Activated T-cell treated with anti-CD3 and anti-CD28 coated beads, Interleukin-2, amount 50 U/mL, for 24 hours (primary cell): Measurements from ENCODE around the gene PHB1.
"Not testable (repeated sequence)": the region's sequence is repeated elsewhere in the genome, so short reads cannot be mapped to it uniquely, and the experiment has no call there.

Source experiments
- DNase-seq: peaks from one replicate; pipeline ENCODE4 v3.0.0-alpha.2; 2020
- H3K27ac Mint-ChIP-seq: 2 replicates; pipeline ENCODE4 v1.8.0; 2020; ENCODE audit warnings: mild to moderate bottlenecking, mixed read lengths
- H3K27me3 Mint-ChIP-seq: 2 replicates; pipeline ENCODE4 v1.8.0; 2020; ENCODE audit warnings: mixed read lengths
- H3K36me3 Mint-ChIP-seq: 2 replicates; pipeline ENCODE4 v1.8.0; 2020; ENCODE audit warnings: low read depth, mixed read lengths
- H3K4me1 Mint-ChIP-seq: 2 replicates; pipeline ENCODE4 v1.8.0; 2020; ENCODE audit warnings: low read depth, mixed read lengths
- H3K4me3 Mint-ChIP-seq: 2 replicates; pipeline ENCODE4 v1.8.0; 2020; ENCODE audit warnings: mild to moderate bottlenecking, moderate library complexity, mixed read lengths
- H3K9me3 Mint-ChIP-seq: 2 replicates; pipeline ENCODE4 v1.8.0; 2020; ENCODE audit warnings: mixed read lengths

The PHB1 gene

DNA sequence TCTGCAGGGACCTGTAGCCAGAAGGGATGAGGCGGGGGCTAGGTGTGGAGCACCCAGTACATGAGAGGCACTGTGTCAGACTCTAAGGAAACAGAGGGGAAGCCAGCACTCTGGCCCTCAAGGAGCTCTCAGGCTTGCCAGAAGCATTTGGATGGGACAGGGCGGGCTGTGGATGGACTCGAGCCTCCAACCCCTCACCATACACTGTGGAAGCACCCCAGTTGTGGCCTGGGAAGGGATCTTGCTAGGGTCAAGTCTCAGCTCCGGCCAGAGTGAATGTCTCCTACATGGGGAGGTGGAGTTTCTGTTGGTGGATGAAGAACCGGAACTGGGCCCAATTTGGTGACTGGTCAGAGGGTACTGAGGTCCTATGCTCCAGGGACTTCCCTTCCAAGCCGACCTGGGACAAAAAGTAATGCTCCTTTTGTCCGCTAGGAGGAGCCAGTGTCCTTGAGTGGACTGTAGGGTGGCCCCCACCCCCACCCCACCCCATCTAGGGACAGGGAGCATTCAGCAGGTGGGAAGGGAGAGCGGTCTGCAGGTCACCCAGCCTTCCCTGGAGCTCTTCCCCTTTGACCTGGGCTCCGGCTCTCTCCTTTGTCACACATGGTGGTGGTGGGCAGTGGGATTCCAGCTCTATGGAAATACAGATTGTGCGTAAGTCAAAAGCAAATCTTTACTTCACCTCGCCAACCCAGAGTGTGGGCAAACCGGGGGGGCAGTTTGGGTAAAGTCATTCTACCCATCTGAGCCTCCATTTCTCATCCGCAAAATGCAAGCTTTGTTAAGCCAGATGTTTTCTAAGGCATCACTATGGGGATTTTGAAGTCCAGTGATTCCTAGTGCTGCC lies 20.4 kb upstream of the PHB1 start:
- Mint-ChIP-seq H3K9me3 (no peaks in the 10 kb centered on the region), H3K27me3 (peaks cover 32% of the 10 kb centered on the region), H3K4me3 (no peak overlapping the region), H3K36me3 (no peaks in the 10 kb centered on the region), H3K4me1 (no peaks in the 10 kb centered on the region), H3K27ac (no peak overlapping the region)
- DNase-seq = peak; percentile 54

DNA sequence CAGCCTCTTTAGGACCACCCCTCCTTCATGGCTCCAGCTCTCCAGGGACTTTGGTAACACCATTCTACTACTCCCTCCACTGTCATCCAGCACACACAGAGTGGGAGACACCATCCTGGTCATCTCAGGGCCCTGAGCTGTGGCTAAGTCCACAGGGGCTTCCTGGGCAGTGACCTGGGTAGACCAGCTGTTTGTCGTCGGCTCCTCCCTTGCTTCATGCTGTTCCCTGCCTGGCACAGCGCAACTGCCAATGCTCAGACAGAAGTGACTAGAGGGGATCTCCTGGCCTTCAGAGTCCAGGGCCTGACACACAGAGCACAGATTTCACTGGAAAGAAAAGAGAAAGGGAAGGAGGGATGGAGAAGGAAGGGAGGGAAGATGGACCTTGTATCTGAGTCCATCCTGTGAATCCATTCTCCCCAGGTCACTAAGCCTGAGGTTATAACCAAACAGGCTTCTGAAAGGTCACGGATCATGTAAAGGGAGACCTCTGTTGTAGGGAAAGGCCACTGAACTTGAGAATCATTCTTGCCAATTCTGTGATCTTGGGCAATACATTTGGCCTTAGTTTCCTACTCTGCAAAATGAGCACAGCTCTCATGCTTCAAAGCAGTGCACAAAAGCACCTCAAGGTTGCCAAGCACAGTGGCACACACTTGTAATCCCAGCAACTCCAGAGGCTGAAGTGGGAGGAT lies 18.5 kb upstream of the PHB1 start:
- Mint-ChIP-seq H3K36me3 (no peaks in the 10 kb centered on the region), H3K4me1 (no peaks in the 10 kb centered on the region), H3K4me3 (no peak overlapping the region), H3K9me3 (no peaks in the 10 kb centered on the region), H3K27ac (no peak overlapping the region), H3K27me3 (peaks cover 16% of the 10 kb centered on the region)
- no peak for DNase-seq

DNA sequence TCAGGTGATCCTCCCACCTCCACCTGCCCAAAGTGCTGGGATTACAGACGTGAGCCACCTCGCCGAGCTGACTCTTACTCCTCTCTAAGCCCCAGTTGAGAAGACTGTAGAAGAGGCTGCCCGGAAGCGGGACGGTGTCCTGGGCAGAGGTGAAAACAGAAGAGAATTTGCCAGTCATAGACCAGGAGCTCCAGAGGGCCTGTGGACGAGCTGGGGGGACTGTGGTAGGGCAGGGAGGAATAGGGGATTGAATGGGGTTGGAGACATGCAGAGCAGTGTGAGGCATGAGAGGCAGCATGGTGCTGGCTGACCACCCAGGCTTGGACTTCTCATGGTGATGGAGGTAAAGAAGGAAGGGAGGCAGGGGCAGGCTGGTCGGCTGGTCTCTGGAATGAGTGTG lies 17.1 kb upstream of the PHB1 start:
- Mint-ChIP-seq H3K27me3 (peaks cover 8% of the 10 kb centered on the region), H3K9me3 (no peaks in the 10 kb centered on the region), H3K4me3 (no peak overlapping the region), H3K36me3 (no peaks in the 10 kb centered on the region), H3K27ac (no peak overlapping the region), H3K4me1 (no peaks in the 10 kb centered on the region)
- DNase-seq = no peak

DNA sequence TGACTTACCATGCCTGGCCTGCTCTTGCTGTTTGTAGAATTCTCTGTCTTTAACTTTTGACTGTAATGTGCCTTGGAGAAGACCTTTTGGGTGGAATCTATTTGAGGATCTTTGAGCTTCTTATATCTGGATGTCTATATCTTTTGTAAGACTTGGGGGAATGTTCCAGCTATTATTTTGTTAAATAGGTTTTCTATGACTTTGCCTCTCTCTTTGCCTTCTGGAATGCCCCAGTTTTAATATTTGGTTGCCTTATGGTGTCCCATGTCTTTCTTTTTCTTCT lies 10.3 kb upstream of the PHB1 start:
- Mint-ChIP-seq H3K4me1 (no peaks in the 10 kb centered on the region), H3K27me3 (peaks cover 18% of the 10 kb centered on the region), H3K27ac (no peak overlapping the region), H3K36me3 (no peaks in the 10 kb centered on the region), H3K9me3 (peaks cover 3% of the 10 kb centered on the region), H3K4me3 (no peak overlapping the region)
- no peak for DNase-seq

DNA sequence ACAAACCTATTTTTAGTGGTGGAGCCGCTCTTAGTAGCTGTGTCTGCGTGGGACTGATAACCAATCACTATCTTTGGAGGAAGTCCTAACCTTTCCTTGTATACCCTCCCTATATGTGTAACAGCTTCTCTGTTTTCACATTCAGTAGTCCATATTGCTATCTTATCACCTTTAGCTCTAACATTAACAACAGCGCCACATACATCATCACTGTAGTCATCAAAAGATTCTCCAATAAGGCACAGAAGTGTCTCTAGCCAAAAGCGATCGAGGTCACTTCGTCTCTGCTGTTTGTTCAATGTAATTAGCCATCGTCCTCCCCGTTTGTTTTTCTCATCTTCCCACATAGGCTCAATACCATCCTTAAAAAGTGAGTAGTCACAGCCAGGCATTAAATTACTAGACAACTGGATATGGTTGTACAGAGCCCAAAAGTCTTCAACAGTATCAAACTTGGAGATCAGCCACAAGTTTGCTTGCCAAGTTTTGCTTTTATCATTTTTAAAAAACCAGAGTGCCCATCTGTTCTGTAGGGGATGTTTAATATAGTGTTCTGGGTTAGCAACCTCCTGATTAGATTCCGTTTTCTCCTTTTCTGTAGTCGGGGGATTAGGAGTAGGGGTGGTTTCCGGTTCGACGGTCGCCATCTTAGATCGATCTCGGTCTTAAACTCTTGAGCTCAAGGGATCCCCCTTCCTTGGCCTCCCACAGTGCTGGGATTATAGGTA lies 9.8 kb upstream of the PHB1 start:
- DNase-seq, H3K9me3 Mint-ChIP-seq, H3K4me3 Mint-ChIP-seq, H3K36me3 Mint-ChIP-seq, H3K4me1 Mint-ChIP-seq, H3K27ac Mint-ChIP-seq: not testable (repeated sequence)
- H3K27me3 Mint-ChIP-seq = peaks cover 18% of the 10 kb centered on the region

DNA sequence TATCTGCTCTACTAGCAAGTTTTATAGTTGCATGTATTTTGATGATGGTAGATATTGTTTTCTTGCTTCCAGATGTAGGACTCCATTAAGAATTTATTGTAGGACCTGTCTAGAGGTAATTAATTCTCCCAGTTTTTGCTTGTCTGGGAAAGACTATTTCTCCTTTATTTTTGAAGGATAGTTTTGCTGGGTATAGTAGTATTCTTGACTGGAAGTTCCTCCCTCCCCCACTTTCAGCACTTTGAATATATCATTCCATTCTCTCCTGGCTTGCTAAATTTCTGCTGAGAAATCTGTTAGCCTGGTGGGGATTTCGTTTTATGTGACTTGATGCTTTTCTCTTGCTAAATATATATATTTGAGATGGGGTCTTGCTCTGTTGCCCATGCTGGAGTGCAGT lies 8.0 kb upstream of the PHB1 start:
- no peaks in the 10 kb centered on the region for H3K4me1 Mint-ChIP-seq
- peaks cover 3% of the 10 kb centered on the region for H3K9me3 Mint-ChIP-seq
- peaks cover 13% of the 10 kb centered on the region for H3K27me3 Mint-ChIP-seq

DNA sequence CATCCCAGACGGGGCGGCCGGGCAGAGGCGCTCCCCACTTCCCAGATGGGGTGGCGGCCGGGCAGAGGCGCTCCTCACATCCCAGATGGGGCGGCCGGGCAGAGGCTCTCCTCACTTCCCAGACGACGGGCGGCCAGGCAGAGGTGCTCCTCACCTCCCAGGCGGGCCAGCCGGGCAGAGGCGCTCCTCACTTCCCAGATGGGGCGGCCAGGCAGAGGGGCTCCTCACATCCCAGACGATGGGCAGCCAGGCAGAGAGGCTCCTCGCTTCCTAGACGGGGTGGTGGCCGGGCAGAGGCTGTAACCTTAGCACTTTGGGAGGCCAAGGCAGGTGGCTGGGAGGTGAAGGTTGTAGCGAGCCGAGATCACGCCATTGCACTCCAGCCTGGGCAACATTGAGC lies 5.1 kb upstream of the PHB1 start:
- not testable (repeated sequence) for H3K27ac Mint-ChIP-seq, H3K27me3 Mint-ChIP-seq, DNase-seq, H3K36me3 Mint-ChIP-seq, H3K4me3 Mint-ChIP-seq, H3K9me3 Mint-ChIP-seq
- H3K4me1 Mint-ChIP-seq = peaks cover 13% of the 10 kb centered on the region

More for the DNA sequence above, 8.0 kb upstream of the PHB1 start:
- no peak for DNase-seq
- H3K27ac Mint-ChIP-seq = no peak overlapping the region
- no peak overlapping the region for H3K4me3 Mint-ChIP-seq
- no peaks in the 10 kb centered on the region for H3K36me3 Mint-ChIP-seq

DNA sequence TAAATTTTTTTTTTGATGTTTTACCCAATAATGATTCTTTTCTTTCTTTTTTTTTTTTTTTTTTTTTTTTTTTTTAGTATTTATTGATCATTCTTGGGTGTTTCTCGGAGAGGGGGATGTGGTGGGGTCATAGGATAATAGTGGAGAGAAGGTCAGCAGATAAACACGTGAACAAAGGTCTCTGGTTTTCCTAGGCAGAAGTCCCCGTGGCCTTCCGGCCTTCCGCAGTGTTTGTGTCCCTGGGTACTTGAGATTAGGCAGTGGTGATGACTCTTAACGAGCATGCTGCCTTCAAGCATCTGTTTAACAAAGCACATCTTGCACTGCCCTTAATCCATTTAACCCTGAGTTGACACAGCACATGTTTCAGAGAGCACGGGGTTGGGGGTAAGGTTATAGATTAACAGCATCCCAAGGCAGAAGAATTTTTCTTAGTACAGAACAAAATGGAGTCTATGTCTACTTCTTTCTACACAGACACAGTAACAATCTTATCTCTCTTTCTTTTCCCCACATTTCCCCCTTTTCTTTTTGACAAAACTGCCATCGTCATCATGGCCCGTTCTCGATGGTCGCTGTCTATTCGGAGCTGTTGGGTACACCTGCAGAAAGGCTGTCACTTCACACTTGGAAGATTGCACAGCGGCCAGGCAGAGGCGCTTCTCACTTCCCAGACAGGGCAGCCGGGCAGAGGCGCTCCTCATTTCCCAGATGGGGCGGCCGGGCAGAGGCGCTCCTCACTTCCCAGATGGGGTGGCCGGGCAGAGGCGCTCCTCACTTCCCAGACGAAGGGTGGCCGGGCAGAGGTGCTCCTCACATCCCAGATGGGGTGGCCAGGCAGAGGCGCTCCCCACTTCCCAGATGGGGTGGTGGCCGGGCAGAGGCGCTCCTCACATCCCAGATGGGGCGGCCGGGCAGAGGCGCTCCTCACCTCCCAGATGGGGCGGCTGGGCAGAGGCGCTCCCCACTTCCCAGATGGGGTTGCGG lies 4.4 kb upstream of the PHB1 start:
- not testable (repeated sequence) for H3K27ac Mint-ChIP-seq, H3K27me3 Mint-ChIP-seq, DNase-seq, H3K4me3 Mint-ChIP-seq, H3K9me3 Mint-ChIP-seq
- H3K36me3 Mint-ChIP-seq = peaks cover 11% of the 10 kb centered on the region
- peaks cover 15% of the 10 kb centered on the region for H3K4me1 Mint-ChIP-seq

DNA sequence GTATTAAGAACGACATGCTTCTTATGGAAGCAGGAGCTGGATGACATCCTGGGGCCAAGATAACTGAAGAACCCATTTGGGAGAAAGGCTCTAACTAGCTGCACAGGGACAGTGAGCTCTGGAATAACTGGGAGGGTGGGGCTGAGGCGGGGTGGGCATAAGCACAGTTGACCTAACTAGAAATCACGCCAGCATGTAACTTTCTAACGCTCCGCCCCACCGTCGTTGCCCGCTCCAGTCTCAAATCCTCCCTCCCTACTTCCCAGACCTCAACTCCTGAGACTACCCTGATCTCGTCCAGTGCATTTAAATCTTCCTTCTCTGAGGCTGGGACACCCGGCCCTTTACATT lies 436 bp downstream of the PHB1 start:
- no peaks in the 10 kb centered on the region for H3K9me3 Mint-ChIP-seq
- peak overlapping the region; percentile 99 for H3K4me3 Mint-ChIP-seq
- H3K4me1 Mint-ChIP-seq = peaks cover 44% of the 10 kb centered on the region
- DNase-seq = no peak
- H3K27ac Mint-ChIP-seq = peak overlapping the region; percentile 97
- no peaks in the 10 kb centered on the region for H3K27me3 Mint-ChIP-seq
- H3K36me3 Mint-ChIP-seq = peaks cover 59% of the 10 kb centered on the region

DNA sequence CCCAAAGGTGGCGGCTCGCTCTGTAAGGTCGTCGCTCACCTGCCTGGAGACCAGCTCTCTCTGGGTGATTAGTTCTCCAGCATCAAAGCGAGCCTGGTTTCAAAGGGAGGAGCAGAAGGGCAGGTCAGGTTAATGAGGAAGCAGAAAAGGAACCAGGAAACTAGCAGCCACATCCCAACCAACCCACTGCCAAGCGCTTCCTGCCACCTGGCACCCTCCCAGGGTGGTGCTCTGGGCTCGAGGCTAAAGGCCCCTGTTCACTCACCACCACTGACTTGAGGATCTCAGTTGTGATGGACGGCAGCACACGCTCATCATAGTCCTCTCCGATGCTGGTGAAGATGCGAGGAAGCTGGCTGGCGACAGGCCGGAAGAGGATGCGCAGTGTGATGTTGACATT lies 5.6 kb downstream of the PHB1 start:
- peak overlapping the region; percentile 52 for H3K27ac Mint-ChIP-seq
- H3K4me3 Mint-ChIP-seq = no peak overlapping the region
- H3K9me3 Mint-ChIP-seq = no peaks in the 10 kb centered on the region
- no peak for DNase-seq
- peaks cover 100% of the 10 kb centered on the region for H3K36me3 Mint-ChIP-seq
- H3K27me3 Mint-ChIP-seq = no peaks in the 10 kb centered on the region
- peaks cover 69% of the 10 kb centered on the region for H3K4me1 Mint-ChIP-seq

DNA sequence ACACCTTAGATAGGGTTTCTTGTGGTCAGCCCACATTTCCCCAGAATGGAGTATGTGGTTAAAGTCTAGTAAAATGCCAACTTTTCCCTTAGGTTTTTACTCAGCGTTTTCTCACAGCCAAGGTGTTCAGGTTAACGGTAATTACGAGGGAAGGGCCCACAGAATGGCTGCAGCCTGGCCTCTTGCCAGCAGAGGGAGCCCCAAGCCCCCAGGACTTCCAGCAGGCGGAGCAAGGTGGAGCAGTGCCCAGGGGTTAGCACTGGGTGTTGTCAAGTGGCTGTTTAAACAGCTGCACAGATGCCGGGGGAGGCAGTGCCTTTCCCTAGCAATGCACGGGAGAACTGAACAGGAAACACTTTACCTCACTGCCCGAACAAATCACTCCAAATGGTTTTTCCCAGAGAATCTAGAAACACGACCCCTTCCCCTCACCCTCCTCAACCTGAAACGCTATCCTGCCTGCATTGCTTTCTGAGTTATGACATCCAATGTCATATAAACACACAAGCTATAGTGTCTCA lies 6.6 kb downstream of the PHB1 start:
- no peaks in the 10 kb centered on the region for H3K9me3 Mint-ChIP-seq
- peak overlapping the region; percentile 38 for H3K27ac Mint-ChIP-seq
- peaks cover 67% of the 10 kb centered on the region for H3K4me1 Mint-ChIP-seq
- no peak overlapping the region for H3K4me3 Mint-ChIP-seq
- peaks cover 99% of the 10 kb centered on the region for H3K36me3 Mint-ChIP-seq
- DNase-seq = peak; percentile 90
- no peaks in the 10 kb centered on the region for H3K27me3 Mint-ChIP-seq

DNA sequence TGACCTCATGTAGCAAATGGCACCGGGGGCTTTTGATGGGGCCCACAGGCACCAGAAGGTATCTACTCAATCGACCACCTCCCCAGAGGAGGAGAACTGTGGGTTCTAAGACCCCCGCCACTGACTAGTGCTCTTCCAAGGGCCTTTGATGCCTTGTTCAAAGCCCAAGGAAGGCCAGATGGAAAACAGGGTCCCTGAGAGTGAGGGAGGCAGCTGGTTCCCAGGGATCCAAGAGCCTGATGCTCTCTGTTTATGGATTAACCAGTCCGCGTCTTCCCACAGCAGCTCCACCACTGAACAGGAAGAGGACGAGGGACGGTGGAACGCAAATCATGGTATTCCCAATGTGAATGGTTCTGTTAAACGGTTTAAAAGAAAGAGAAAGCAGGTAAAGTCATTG lies 7.6 kb downstream of the PHB1 start:
- Mint-ChIP-seq H3K4me1 (peaks cover 58% of the 10 kb centered on the region), H3K4me3 (no peak overlapping the region), H3K9me3 (no peaks in the 10 kb centered on the region), H3K27me3 (no peaks in the 10 kb centered on the region), H3K27ac (no peak overlapping the region), H3K36me3 (peaks cover 99% of the 10 kb centered on the region)
- peak; percentile 22 for DNase-seq

DNA sequence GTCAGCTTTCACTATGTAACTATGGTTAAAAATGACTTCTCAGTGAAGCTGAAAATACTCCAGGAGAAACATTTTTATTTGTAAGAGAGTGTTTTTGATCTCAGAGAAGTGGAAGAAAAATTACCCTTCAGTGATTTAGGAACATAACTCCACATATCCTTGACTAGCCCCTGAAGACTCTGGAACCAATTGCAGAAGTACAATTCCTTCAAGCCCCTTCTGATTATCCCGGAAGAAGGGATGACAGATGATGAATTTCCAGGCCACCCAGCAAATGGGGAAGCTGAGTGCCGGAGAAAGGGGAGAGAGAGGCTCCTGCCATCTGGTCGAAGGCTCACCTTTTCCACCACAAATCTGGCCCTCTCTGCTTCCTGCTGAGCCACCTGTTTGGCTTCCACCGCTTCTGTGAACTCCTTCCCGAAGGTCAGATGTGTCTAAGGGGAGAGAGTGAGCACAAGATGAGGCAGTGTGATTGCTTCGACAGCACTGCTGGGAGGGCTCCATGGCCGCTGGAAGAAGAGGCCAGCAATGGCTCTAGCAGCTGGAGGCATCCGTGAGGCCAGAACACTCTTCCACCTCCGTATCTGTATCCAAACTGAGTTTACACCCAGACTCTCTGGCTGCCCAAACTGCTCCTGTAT lies 8.1 kb downstream of the PHB1 start:
- H3K4me3 Mint-ChIP-seq = no peak overlapping the region
- no peaks in the 10 kb centered on the region for H3K9me3 Mint-ChIP-seq
- H3K36me3 Mint-ChIP-seq = peaks cover 99% of the 10 kb centered on the region
- H3K27ac Mint-ChIP-seq = no peak overlapping the region
- DNase-seq = no peak
- peaks cover 52% of the 10 kb centered on the region for H3K4me1 Mint-ChIP-seq
- H3K27me3 Mint-ChIP-seq = no peaks in the 10 kb centered on the region

DNA sequence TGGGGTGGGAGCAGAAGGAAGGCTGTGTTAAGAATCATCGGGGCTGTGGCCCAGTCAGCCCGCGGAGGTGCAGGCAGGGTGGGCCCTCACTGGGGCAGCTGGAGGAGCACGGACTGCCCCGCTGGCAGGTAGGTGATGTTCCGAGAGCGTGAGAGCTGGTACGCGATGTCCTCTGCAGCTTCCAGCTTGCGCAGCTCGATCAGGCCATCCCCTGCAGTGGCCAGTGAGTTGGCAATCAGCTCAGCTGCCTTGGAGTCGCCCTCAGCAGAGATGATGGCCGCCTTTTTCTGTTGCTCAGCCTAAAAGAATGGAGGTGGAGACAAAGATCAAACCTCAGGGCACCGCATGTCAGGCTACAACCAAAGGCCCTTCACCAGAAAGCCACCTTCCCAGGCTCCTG lies 9.8 kb downstream of the PHB1 start:
- Mint-ChIP-seq H3K4me1 (peaks cover 46% of the 10 kb centered on the region), H3K36me3 (peaks cover 88% of the 10 kb centered on the region), H3K4me3 (no peak overlapping the region), H3K27me3 (no peaks in the 10 kb centered on the region), H3K27ac (no peak overlapping the region), H3K9me3 (no peaks in the 10 kb centered on the region)
- peak; percentile 25 for DNase-seq
